ENCODE results near the gene SETD4.

- no peak for TF ChIP-seq CTCF (IDR thresholded peaks at IDR 0.05)
- no peak for TF ChIP-seq POLR2A (IDR thresholded peaks at IDR 0.05)
These were observed 39.0 kb downstream of the SETD4 start for GRCh38 chr21:36021251-36021837.
